NCI-H2196 treated with DMSO at 0.1 percent for 48 hours (cell line): Measurements from ENCODE around the gene F11R.
"Not testable (repeated sequence)": the region's sequence is repeated elsewhere in the genome, so short reads cannot be mapped to it uniquely, and the experiment has no call there.

Experiments
- DNase-seq: peaks from one replicate; lab custom pipeline; 2025; ENCODE audit not compliant: unreplicated experiment; lab: John Stamatoyannopoulos, UW

F11R gene

GRCh38 chr1:161044908-161045735, 24.2 kb upstream of the F11R start:
- DNase-seq: no peak

DNA sequence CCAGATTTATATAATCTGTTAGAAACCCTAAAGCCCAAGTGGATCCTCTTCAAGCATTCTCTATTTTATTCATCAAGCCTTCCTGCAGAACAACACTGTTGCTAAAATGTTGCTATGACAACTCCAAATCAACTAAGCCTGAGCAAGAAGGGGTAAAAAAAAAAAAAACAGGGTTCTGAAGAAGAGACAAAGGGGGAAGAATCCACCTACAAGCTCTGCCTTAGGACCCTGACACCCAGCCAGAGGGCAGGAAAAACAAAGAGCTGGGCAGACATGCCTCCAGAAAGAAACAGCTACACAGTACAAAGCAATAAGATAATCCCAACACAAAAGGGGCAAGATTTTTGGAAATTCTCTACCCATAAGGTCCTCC, 23.6 kb upstream of the F11R start:
- no peak for DNase-seq

DNA sequence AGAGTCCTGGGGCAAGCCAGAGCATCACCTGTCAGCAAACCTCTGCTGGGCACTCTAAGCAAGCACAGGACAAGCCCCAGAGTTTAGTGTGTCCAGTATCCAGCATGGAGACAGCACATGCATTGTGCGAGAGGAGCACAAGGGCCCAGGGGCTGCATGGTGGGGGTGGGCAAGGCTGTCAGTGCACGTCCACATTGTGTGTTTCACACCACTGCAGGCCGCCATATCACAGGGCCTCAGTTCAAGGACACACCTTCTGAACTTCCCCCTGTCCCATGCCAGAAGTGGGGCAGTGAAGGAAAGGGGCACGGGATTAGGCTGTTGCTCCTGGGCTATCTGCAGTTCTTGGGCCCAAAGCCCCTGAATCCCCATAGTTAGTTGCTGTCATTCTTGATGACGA, 18.6 kb upstream of the F11R start:
- no peak for DNase-seq

DNA sequence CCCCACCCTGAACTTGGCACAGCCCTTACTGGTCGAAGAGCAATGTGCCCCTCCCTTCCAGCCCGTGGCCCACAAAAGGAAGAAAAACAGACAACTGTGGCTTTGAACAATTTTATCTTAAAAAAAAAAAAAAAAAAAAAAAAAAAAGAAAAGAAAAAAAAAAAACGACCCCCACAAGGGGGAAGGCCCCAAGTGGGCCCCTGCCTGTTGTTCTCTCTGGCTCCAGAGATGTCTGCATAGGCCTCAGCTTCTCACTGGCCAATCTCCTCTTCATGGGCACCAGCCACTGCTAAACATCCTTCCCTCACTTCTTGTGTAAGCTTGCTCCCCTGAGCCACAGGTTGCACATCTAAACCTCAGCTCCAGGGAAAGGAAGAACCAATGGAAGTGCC, 18.2 kb upstream of the F11R start:
- DNase-seq: no peak

GRCh38 chr1:161038523-161039153, 17.7 kb upstream of the F11R start, which contains the start of gene TSTD1:
Gene TSTD1, minus strand, starts transcription at chr1:161038964. Its CDS starts 75 bp downstream, at chr1:161038889.
- DNase-seq: peak; percentile 77

- peak; percentile 14 for DNase-seq
These were observed 16.9 kb upstream of the F11R start for GRCh38 chr1:161037661-161038522.

DNA sequence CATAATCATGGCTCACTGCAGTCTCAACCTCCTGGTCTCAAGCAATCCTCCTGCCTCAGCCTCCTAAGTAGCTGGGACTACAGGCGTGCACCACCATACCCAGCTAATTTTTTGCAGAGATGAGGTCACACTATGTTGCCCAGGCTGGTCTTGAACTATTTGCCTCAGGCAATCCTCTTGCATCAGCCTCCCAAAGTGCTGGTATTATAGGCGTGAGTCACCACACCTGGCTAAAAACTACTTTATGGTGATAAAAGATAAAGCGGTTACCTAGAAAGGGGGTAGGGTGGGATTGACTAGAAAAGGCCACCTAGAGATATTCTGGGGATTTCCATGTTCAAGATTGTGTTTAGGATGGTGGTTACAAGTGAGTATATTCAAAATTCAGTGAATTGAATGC, 12.8 kb upstream of the F11R start:
- DNase-seq: no peak

- DNase-seq: no peak
These were observed 11.5 kb upstream of the F11R start for GRCh38 chr1:161032409-161032808.

DNA sequence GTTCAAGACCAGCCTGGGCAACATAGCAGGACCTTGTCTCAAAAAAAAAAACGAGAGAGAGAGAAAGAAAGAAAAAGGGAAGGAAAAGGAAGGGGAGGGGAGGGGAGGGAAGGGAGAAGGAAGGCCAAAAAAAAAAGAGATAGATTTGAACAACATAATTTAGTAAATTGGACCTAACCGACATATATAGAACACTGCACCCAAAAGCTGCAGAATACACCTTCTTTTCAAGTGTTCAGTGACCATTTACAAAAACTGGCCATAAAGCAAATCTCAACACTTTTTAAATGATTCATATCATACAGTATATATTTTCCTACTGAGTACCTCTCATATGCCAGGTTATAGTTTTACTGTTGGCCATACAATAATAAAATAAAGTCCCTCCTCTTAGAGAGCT, 10.9 kb upstream of the F11R start:
- no peak for DNase-seq

GRCh38 chr1:161029466-161029865, 8.5 kb upstream of the F11R start:
- DNase-seq: not testable (repeated sequence)

GRCh38 chr1:161026954-161027353, 6.0 kb upstream of the F11R start:
- DNase-seq: not testable (repeated sequence)

DNA sequence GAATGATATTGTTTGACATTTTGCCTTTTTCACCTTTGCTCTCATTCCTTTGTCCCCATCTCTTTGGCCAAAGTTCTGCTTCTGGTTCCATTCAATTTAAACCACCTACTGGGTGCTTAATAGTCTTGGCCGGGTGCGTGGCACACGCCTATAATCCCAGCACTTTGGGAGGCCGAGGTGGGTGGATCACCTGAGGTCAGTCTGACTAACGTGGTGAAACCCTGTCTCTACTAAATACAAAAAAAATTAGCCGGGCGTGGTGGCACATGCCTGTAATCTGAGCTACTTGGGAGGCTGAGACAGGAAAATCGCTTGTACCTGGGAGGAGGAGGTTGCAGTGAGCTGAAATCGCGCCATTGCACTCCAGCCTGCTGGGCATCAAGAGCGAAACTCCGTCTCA, 1.5 kb upstream of the F11R start:
- DNase-seq: not testable (repeated sequence)

DNA sequence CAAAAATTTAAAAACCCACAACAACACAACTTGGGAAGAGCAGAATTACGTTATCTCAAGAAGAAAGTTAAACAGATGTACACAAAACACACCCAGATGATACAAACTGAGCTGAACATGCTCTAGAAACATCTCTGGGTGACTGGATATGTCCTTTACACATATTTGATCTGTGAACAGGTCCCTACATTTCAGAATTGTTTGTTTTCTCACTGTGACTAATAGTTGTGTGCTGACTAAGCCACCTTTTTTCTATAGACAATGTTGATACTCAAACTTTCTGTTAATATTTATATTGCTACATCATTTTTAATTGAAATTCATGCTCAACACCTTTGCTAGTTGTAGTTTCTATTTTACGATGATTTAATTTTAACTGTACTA, 1.0 kb upstream of the F11R start:
- no peak for DNase-seq

- DNase-seq: peak; percentile 99
These were observed 415 bp upstream of the F11R start for GRCh38 chr1:161021165-161021969.

DNA sequence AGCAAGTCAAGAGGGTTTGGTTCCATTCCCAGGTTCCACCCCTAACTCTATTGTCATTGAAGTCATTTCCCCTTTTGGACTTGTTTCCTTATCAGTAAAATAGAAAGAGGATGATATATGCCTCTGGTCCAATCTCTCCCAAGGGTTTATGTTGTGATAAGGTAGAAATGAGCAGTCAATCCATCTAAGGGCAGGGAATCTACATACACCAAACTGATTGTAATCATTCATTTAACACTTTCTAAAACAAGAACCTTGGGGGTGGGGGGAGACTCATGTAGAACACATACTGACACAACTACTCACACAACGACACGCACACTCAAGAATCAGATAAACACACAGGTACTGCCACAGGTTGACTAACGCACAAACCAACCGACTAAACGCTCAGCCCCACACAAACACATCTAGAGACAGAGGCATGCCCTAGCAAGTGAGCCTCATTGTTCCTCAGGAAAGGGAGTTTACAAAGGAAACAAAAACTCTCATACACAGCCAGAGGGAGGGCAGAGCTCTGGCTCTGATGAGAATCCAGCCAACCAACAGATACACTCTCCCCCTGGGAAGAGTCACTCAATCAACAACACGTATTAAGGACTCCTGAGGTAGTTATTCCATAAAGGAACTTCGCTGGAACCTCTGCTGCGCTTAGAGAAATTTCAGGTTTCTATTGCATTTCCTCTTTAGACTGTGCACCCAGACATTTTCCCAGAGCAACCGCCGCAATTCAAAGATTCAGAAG, 1.0 kb downstream of the F11R start:
- no peak for DNase-seq

DNA sequence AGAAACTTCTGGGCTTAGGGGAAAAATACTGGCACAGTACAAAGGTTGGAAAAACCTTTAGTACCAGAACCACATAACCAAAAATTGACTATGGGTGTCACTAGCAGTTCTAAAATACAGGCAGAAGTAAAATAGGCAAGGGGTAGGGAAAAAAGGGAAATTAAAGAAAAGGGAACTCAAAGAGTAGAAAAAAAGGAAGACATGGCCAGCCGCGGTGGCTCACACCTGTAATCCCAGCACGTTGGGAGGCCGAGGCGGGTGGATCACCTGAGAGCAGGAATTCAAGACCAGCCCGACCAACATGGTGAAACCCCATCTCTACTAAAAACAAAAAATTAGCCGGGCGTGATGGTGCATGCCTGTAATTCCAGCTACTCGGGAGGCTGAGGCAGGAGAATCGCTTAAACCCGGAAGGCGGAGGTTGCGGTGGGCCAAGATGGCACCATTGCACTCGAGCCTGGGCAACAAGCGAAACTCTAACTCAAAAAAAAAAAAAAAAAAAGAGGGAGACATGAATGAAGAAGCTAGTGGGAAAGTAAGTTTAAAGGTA, 1.8 kb downstream of the F11R start:
- DNase-seq: not testable (repeated sequence)

GRCh38 chr1:161018631-161018930, 2.4 kb downstream of the F11R start:
- no peak for DNase-seq

GRCh38 chr1:161017756-161018630, 3.0 kb downstream of the F11R start:
- no peak for DNase-seq

- not testable (repeated sequence) for DNase-seq
These were observed 3.8 kb downstream of the F11R start for GRCh38 chr1:161017181-161017580.
